Activated CD4-positive, alpha-beta T cell treated with anti-CD3 and anti-CD28 coated beads, Interleukin-2, amount 50 U/mL, for 4 hours (primary cell): ENCODE results near the gene RAD23A.
A peak's percentile ranks its signal among the peaks of the same experiment; 100 is the strongest.
"Not testable (repeated sequence)": the region's sequence is repeated elsewhere in the genome, so short reads cannot be mapped to it uniquely, and the experiment has no call there.

ENCODE experiments used
- DNase-seq, 2 experiments: peaks; one replicate each; pipeline ENCODE4 v3.0.0-alpha.2; 2020

RAD23A gene

GRCh38 chr19:12945479-12946091 lies at the start of gene RAD23A:
RAD23A (plus strand) TSS chr19:12945862; CDS start chr19:12945949, 87 bp downstream.
- DNase-seq, result peak; percentile 95 to 98

GRCh38 chr19:12896460-12896859 lies 49.2 kb upstream of the RAD23A start:
- no peak for DNase-seq

GRCh38 chr19:12899891-12900518 lies 45.7 kb upstream of the RAD23A start:
- no peak for DNase-seq

GRCh38 chr19:12907166-12907565 lies 38.5 kb upstream of the RAD23A start:
- no peak for DNase-seq

GRCh38 chr19:12912571-12912970 lies 33.1 kb upstream of the RAD23A start:
- DNase-seq, result no peak

- DNase-seq, result no peak
Observed at GRCh38 chr19:12913011-12913561, 32.6 kb upstream of the RAD23A start.

- DNase-seq, result peak; percentile 37 to 49
Observed at GRCh38 chr19:12913851-12914690, 31.6 kb upstream of the RAD23A start.

- DNase-seq, result not testable (repeated sequence)
Observed at GRCh38 chr19:12915860-12916259, 29.8 kb upstream of the RAD23A start.

GRCh38 chr19:12918253-12918652 lies 27.4 kb upstream of the RAD23A start:
- no peak for DNase-seq

GRCh38 chr19:12921047-12921446 lies 24.6 kb upstream of the RAD23A start:
- DNase-seq, result no peak

- DNase-seq, result no peak
Observed at GRCh38 chr19:12922959-12923358, 22.7 kb upstream of the RAD23A start.

GRCh38 chr19:12924621-12925310 lies 20.9 kb upstream of the RAD23A start:
- DNase-seq, result no peak

GRCh38 chr19:12930002-12930645 lies 15.5 kb upstream of the RAD23A start:
- no peak for DNase-seq

GRCh38 chr19:12932392-12933286 lies 13.0 kb upstream of the RAD23A start:
- no peak for DNase-seq

- DNase-seq, result peak; percentile 84 to 87
Observed at GRCh38 chr19:12933287-12934072, 12.2 kb upstream of the RAD23A start, which contains the start of gene FARSA. FARSA (minus strand) TSS chr19:12933711; CDS start chr19:12933696, 15 bp downstream.

- no peak for DNase-seq
Observed at GRCh38 chr19:12935071-12935470, 10.6 kb upstream of the RAD23A start.

- DNase-seq, result no peak
Observed at GRCh38 chr19:12936582-12936981, 9.1 kb upstream of the RAD23A start.

- DNase-seq, result no peak
Observed at GRCh38 chr19:12937093-12937926, 8.4 kb upstream of the RAD23A start.
